HepG2 (cell line): ENCODE data around the gene NWD2. TPM values are rescaled to one million over a fixed set of nuclear protein-coding genes. Genes with fewer than 3 reads are reported as not detected.

Experiments used
- ATAC-seq: fragments of 200-7000 bp; cut with Tn5 transposase; 3 replicates; pipeline ENCODE4 v1.9.1; 2020; ENCODE audit warnings: mild to moderate bottlenecking, moderate library complexity
- BruUV-seq: library from RNA; stranded (reverse); fragments of 400-500 nt; replicated peaks from 2 replicates; lab custom pipeline; 2021; lab: Mats Ljungman, UMichigan
- CTCF ChIA-PET: fragments of 300-600 bp; formaldehyde crosslinking; extraction: SDS; loops from one replicate; lab custom pipeline; 2021; ENCODE audit warnings: low total read pairs, inconsistent platforms, low intra/inter-chr PET ratio; lab: Yijun Ruan, JAX
- POLR2A ChIA-PET: fragments of 350-600 bp; sonication (Branson Sonifier 250); formaldehyde crosslinking; loops from one replicate; lab custom pipeline; 2020; ENCODE audit warnings: antibody characterized with exemption, inconsistent platforms; lab: Yijun Ruan, JAX
- DNase-seq: peaks from one replicate; pipeline ENCODE4 v3.0.0-alpha.2; 2015; ENCODE audit warnings: low spot score
- FAIRE-seq: peaks from 3 replicates; lab custom pipeline; 2011; peaks lifted over from hg19 to GRCh38; lab: Jason Lieb, UNC
- H2AFZ ChIP-seq: one replicate; pipeline ENCODE4 v1.6.1; 2011; ENCODE audit warnings: low read length, inconsistent platforms
- H3K27ac ChIP-seq: fragments of 300-600 bp; 3 replicates; pipeline ENCODE4 v1.8.0; 2011; ENCODE audit warnings: mixed run types, mild to moderate bottlenecking, mixed read lengths, low read length, inconsistent platforms; ENCODE audit not compliant: insufficient read depth; ENCODE audit errors: extremely low read length
- H3K27me3 ChIP-seq, 2 experiments: fragments of 200-600 bp in 1 of 2; 2 replicates in 1 of 2; 3 replicates in 1 of 2; pipeline versions ENCODE4 v1.6.0 to v1.8.0; 2011; ENCODE audit warnings: low read length in 2 of 2, mild to moderate bottlenecking in 2 of 2, moderate library complexity in 2 of 2, inconsistent platforms in 1 of 2; ENCODE audit not compliant: insufficient read depth in 2 of 2, control insufficient read depth in 1 of 2
- H3K36me3 ChIP-seq, 2 experiments: fragments of 200-600 bp in 1 of 2; replicated peaks in 1 of 2; 2 replicates in 1 of 2; 3 replicates in 1 of 2; pipeline versions ENCODE4 v1.5.1 to v1.8.0; 2011; ENCODE audit warnings: low read length in 2 of 2, inconsistent platforms in 1 of 2; ENCODE audit not compliant: insufficient read depth in 2 of 2, control insufficient read depth in 1 of 2
- H3K4me1 ChIP-seq: 2 replicates; pipeline ENCODE4 v1.5.1; 2012; ENCODE audit warnings: low read length, inconsistent platforms; ENCODE audit not compliant: insufficient read depth
- H3K4me2 ChIP-seq: 2 replicates; pipeline ENCODE4 v1.6.0; 2011; ENCODE audit warnings: low read depth, low read length, inconsistent platforms
- H3K4me3 ChIP-seq, 3 experiments: fragments of 200-600 bp in 1 of 3; sonication (generic), shearing (Covaris generic) in 1 of 3; replicated peaks in 1 of 3; 2 replicates each; pipeline ENCODE4 v1.5.1; 2011 to 2016; ENCODE audit warnings: low read length in 3 of 3, inconsistent platforms in 2 of 3, low read depth in 2 of 3, mild to moderate bottlenecking in 2 of 3, control low read depth in 1 of 3, mixed read lengths in 1 of 3; ENCODE audit not compliant: insufficient read depth in 1 of 3
- H3K79me2 ChIP-seq: one replicate; pipeline ENCODE4 v1.6.1; 2011; ENCODE audit warnings: low read length, inconsistent platforms; ENCODE audit not compliant: insufficient read depth
- H3K9ac ChIP-seq: 2 replicates; pipeline ENCODE4 v1.6.0; 2011; ENCODE audit warnings: mild to moderate bottlenecking, low read depth, low read length, inconsistent platforms; ENCODE audit not compliant: insufficient read depth
- H3K9me3 ChIP-seq: 2 replicates; pipeline ENCODE4 v1.5.1; 2012; ENCODE audit warnings: mild to moderate bottlenecking, low read length
- H4K20me1 ChIP-seq: 2 replicates; pipeline ENCODE4 v1.6.0; 2011; ENCODE audit warnings: inconsistent platforms, mild to moderate bottlenecking, low read length, moderate library complexity; ENCODE audit not compliant: insufficient read depth
- AFF4 ChIP-seq: sonication (generic); formaldehyde crosslinking; IDR thresholded peaks from 2 replicates; pipeline ENCODE4 v1.4.0; 2020; ENCODE audit warnings: missing genetic modification reagents
- CREB3 ChIP-seq: sonication (generic); formaldehyde crosslinking; IDR thresholded peaks from 2 replicates; pipeline ENCODE4 v1.5.0; 2020; ENCODE audit warnings: missing genetic modification reagents
- NCOR1 ChIP-seq: fragments of 200-600 bp; sonication (generic); IDR thresholded peaks from 2 replicates; pipeline ENCODE4 v1.7.0; 2017; ENCODE audit warnings: antibody characterized with exemption, low read length, borderline replicate concordance
- POGK ChIP-seq: sonication (generic); formaldehyde crosslinking; conservative IDR thresholded peaks from 2 replicates; pipeline ENCODE4 v1.8.0; 2022; ENCODE audit warnings: mild to moderate bottlenecking, moderate library complexity, missing genetic modification reagents
- THAP8 ChIP-seq: sonication (generic); formaldehyde crosslinking; IDR thresholded peaks from 2 replicates; pipeline ENCODE4 v1.5.1; 2020; ENCODE audit warnings: missing genetic modification reagents, mild to moderate bottlenecking, borderline replicate concordance
- TRAFD1 ChIP-seq: sonication (generic); formaldehyde crosslinking; IDR thresholded peaks from 2 replicates; pipeline ENCODE4 v1.5.1; 2020; ENCODE audit warnings: missing genetic modification reagents, mild to moderate bottlenecking, borderline replicate concordance
- TRIM24 ChIP-seq: sonication (generic); formaldehyde crosslinking; IDR thresholded peaks from 2 replicates; pipeline ENCODE4 v1.8.0; 2022; ENCODE audit warnings: mild to moderate bottlenecking, missing genetic modification reagents
- ZBTB42 ChIP-seq: sonication (generic); formaldehyde crosslinking; IDR thresholded peaks from 2 replicates; pipeline ENCODE4 v1.5.0; 2020; ENCODE audit warnings: mild to moderate bottlenecking, missing genetic modification reagents
- ZC3H13 ChIP-seq: sonication (generic); formaldehyde crosslinking; IDR thresholded peaks from 2 replicates; pipeline ENCODE4 v1.8.1; 2023; ENCODE audit warnings: mild to moderate bottlenecking, missing genetic modification reagents, moderate library complexity
- ZNF326 ChIP-seq: sonication (generic); formaldehyde crosslinking; IDR thresholded peaks from 2 replicates; pipeline ENCODE4 v1.4.0; 2020; ENCODE audit warnings: missing genetic modification reagents, borderline replicate concordance
- ZNF644 ChIP-seq: IDR thresholded peaks from 2 replicates; pipeline ENCODE4 v1.6.1; 2016; ENCODE audit warnings: low read depth
- WGBS: methylation state at CpG from one replicate; pipeline ENCODE4 v1.1.6; 2017; ENCODE audit warnings: low lambda C conversion rate; 5-methylcytosine and 5-hydroxymethylcytosine counted together
- in situ Hi-C: cut with HindIII; loops from 2 replicates; pipeline ENCODE4 v1.10.0; 2017; ENCODE audit warnings: low pct_unique_long_range_greater_than_20kb; ENCODE audit not compliant: extremely low pct_ligation_motif_present
- intact Hi-C: fragments of 100-400 bp; cut with micrococcal nuclease; formaldehyde crosslinking; loops from one replicate; pipeline ENCODE4 v1.10.0; 2022; ENCODE audit not compliant: unreplicated experiment
- polyA plus RNA-seq, 8 experiments: library from polyadenylated mRNA; depleted of rRNA in 3 of 8; stranded (reverse) in 7 of 8; unstranded in 1 of 8; fragments of >200 nt; fragmentation: Illumina TruSeq in 4 of 8; extraction: Trizol in 4 of 8; gene quantifications; 2 replicates each; pipeline versions ENCODE4 v1.2.1 to v1.2.3, GENCODE V29; 2011 to 2016; ENCODE audit warnings: low read depth in 4 of 8, missing spikeins in 1 of 8, mixed read lengths in 1 of 8; ENCODE audit not compliant: insufficient read depth in 1 of 8
- total RNA-seq, 5 experiments: library from RNA; depleted of rRNA; stranded (reverse); fragments of >200 nt; fragmentation: Illumina TruSeq; extraction: Trizol; gene quantifications; 2 replicates each; pipeline ENCODE4 v1.2.3, GENCODE V29; 2016; ENCODE audit warnings: low read depth in 1 of 5

Gene NWD2
- total and polyA plus RNA-seq, 2 of the 13 experiments (the other 11 are each of a cell fraction or from before 2014, with no cell fraction given), result not detected

- Histone ChIP-seq H3K9me3 (no peaks in the 10 kb centered on the region), H3K36me3 (no peaks in the 10 kb centered on the region), H2AFZ (no peak overlapping the region), H3K4me1 (no peaks in the 10 kb centered on the region), H3K79me2 (no peaks in the 10 kb centered on the region), H3K27ac (no peak overlapping the region), H3K9ac (no peak overlapping the region), H3K27me3 (no peaks in the 10 kb centered on the region), H3K4me3 (no peak overlapping the region), H3K4me2 (no peak overlapping the region), H4K20me1 (no peaks in the 10 kb centered on the region)
- DNase-seq (no peak), ATAC-seq (no peak), FAIRE-seq (no peak)
- intact Hi-C loops (loop anchor here (5.0 kb wide), 1 partner anchor 175 kb away; no protein-coding TSS in a partner anchor), in situ Hi-C loops (no loop called here)
- CTCF ChIA-PET, result no interaction called here
- no TSS peak for BruUV-seq
- no peak for TF ChIP-seq TRIM24 (CRISPR knock-in tag)
- TF ChIP-seq ZNF326 (CRISPR knock-in tag), result no peak
- TF ChIP-seq TRAFD1 (CRISPR knock-in tag), result no peak
- no peak for TF ChIP-seq POGK
- no peak for TF ChIP-seq THAP8 (CRISPR knock-in tag)
- no peak for TF ChIP-seq ZBTB42 (CRISPR knock-in tag)
- no peak for TF ChIP-seq AFF4 (CRISPR knock-in tag)
- TF ChIP-seq NCOR1, result no peak
- TF ChIP-seq ZC3H13 (CRISPR knock-in tag), result no peak
- TF ChIP-seq CREB3 (CRISPR knock-in tag), result no peak
- TF ChIP-seq ZNF644, result no peak
- POLR2A ChIA-PET, result no interaction called here
- 23% methylated on average over 8 of the region's 9 CpGs for WGBS
Observed at GRCh38 chr4:37392521-37393255, 148.1 kb downstream of the NWD2 start.
